MCF 10A (cell line): ENCODE results near the gene F8. TPM values are rescaled to one million over a fixed set of nuclear protein-coding genes. Genes with fewer than 3 reads are reported as not detected.
A peak's percentile ranks its signal among the peaks of the same experiment; 100 is the strongest.

Experiments used
- Bru-seq: library from RNA; stranded (reverse); fragments of 400-500 nt; gene quantifications from one replicate; lab custom pipeline; 2021; lab: Mats Ljungman, UMichigan
- BruChase-seq, 2 experiments: library from RNA; stranded (reverse); fragments of 400-500 nt; gene quantifications; one replicate each; lab custom pipeline; 2021; lab: Mats Ljungman, UMichigan
- BruUV-seq: library from RNA; stranded (reverse); fragments of 400-500 nt; replicated peaks from 2 replicates; lab custom pipeline; 2021; lab: Mats Ljungman, UMichigan
- CTCF ChIA-PET: fragments of 300-600 bp; sonication (Branson Sonifier 250); formaldehyde crosslinking; extraction: SDS; loops from one replicate; lab custom pipeline; 2021; ENCODE audit warnings: antibody characterized with exemption, inconsistent platforms; lab: Yijun Ruan, JAX
- POLR2A ChIA-PET: fragments of 300-600, 350-650 bp; sonication (Branson Sonifier 250); formaldehyde crosslinking; extraction: SDS; loops from one replicate; lab custom pipeline; 2020; ENCODE audit warnings: antibody characterized with exemption, inconsistent platforms; lab: Yijun Ruan, JAX
- DNase-seq: peaks from one replicate; pipeline ENCODE4 v3.0.0-alpha.2; 2018; ENCODE audit not compliant: unreplicated experiment
- H3K27ac Mint-ChIP-seq: one replicate; pipeline ENCODE4 v1.8.0; 2022; ENCODE audit warnings: mild to moderate bottlenecking, low read depth, mixed read lengths; ENCODE audit not compliant: unreplicated experiment
- H3K27me3 Mint-ChIP-seq: one replicate; pipeline ENCODE4 v1.8.0; 2022; ENCODE audit warnings: mixed read lengths; ENCODE audit not compliant: insufficient read depth, unreplicated experiment
- H3K36me3 Mint-ChIP-seq: one replicate; pipeline ENCODE4 v1.8.0; 2022; ENCODE audit warnings: mild to moderate bottlenecking, moderate library complexity, mixed read lengths; ENCODE audit not compliant: insufficient read depth, unreplicated experiment
- H3K4me1 Mint-ChIP-seq: one replicate; pipeline ENCODE4 v1.8.0; 2022; ENCODE audit warnings: mixed read lengths; ENCODE audit not compliant: insufficient read depth, unreplicated experiment
- H3K4me3 Mint-ChIP-seq: one replicate; pipeline ENCODE4 v1.8.0; 2022; ENCODE audit warnings: mild to moderate bottlenecking, moderate library complexity, mixed read lengths; ENCODE audit not compliant: unreplicated experiment
- H3K9me3 Mint-ChIP-seq: one replicate; pipeline ENCODE4 v1.8.0; 2022; ENCODE audit warnings: mixed read lengths; ENCODE audit not compliant: unreplicated experiment
- intact Hi-C: fragments of 100-400 bp; cut with micrococcal nuclease; formaldehyde crosslinking; loops from 2 replicates; pipeline ENCODE4 v1.14.1; 2022
- long read RNA-seq: library from polyadenylated mRNA; stranded (forward); transcript quantifications from one replicate; pipeline ENCODE4 v2.0.0, GENCODE V29; 2022
- total RNA-seq: library from RNA; stranded (reverse); gene quantifications from 2 replicates; pipeline ENCODE4 v1.2.3, GENCODE V29; 2022
- TF ChIP-seq, protein P1 (sequence below): fragments of 200-600 bp; IDR thresholded peaks from one replicate; pipeline ENCODE4 v1.8.0; 2022; ENCODE audit warnings: antibody characterized with exemption, mild to moderate bottlenecking; ENCODE audit not compliant: unreplicated experiment

The F8 gene
- 5.3 and 6.1 TPM in 2 replicates for total RNA-seq
- percentile 31 among the genes with signal in this experiment for Bru-seq, nascent RNA
- percentile 35 among the genes with signal in this experiment for BruChase-seq, experiment 1, labeled RNA remaining after a 6-hour chase
- percentile 32 among the genes with signal in this experiment for BruChase-seq, experiment 2, labeled RNA remaining after a 2-hour chase
- long read RNA-seq, transcript F8-201 (5 exons, 2,620 nt) = major isoform, 13 of 15 reads
- long read RNA-seq, partial matches to known transcripts = 0 of 15 reads
- long read RNA-seq, other reads (novel, unspliced or antisense) = 0 of 15 reads

DNA sequence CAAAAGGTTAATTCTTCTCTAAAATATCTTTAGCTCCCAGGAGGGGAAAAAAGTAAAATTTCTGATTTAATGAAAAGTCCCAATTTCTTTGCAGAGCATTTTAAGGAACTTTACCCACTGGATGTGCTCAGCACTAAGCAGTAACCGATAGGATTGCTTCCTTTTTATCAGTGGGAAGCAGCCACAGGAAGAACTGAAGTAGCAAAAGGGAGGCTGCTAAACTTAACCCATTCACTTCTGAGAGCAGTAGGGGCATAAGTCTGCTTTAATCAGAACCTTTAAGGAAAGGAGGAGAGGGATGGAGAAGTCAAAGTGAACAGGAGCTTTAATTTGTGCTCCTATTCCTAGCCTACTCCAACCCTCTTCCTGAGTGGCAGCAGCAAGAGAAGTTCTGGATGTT lies at the start of gene F8:
F8 (minus strand) TSS at position 139 of the 400 bp plus-strand sequence. CDS start 171 bp downstream, outside the sequence.
- no peaks in the 10 kb centered on the region for H3K9me3 Mint-ChIP-seq
- POLR2A ChIA-PET = no interaction called here
- TF ChIP-seq, protein P1, sequence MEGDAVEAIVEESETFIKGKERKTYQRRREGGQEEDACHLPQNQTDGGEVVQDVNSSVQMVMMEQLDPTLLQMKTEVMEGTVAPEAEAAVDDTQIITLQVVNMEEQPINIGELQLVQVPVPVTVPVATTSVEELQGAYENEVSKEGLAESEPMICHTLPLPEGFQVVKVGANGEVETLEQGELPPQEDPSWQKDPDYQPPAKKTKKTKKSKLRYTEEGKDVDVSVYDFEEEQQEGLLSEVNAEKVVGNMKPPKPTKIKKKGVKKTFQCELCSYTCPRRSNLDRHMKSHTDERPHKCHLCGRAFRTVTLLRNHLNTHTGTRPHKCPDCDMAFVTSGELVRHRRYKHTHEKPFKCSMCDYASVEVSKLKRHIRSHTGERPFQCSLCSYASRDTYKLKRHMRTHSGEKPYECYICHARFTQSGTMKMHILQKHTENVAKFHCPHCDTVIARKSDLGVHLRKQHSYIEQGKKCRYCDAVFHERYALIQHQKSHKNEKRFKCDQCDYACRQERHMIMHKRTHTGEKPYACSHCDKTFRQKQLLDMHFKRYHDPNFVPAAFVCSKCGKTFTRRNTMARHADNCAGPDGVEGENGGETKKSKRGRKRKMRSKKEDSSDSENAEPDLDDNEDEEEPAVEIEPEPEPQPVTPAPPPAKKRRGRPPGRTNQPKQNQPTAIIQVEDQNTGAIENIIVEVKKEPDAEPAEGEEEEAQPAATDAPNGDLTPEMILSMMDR = no peak

GRCh38 chrX:155071694-155072280 lies 49.3 kb upstream of the F8 start:
- peak overlapping the region; percentile 65 for H3K27ac Mint-ChIP-seq
- H3K9me3 Mint-ChIP-seq = no peaks in the 10 kb centered on the region
- H3K27me3 Mint-ChIP-seq = peaks cover 36% of the 10 kb centered on the region
- POLR2A ChIA-PET = interaction anchor here (0.6 to 1.9 kb wide), 5 partner anchors 9 to 172 kb away, joined by 3 to 16 read pairs (median 4); partner anchors contain the start of gene FUNDC2
- peak; percentile 5 for DNase-seq
- H3K36me3 Mint-ChIP-seq = peaks cover 16% of the 10 kb centered on the region
- intact Hi-C loops = loop anchor here (2.0 kb wide), 1 partner anchor 45 kb away; the partner anchor contains the start of gene FUNDC2
- TF ChIP-seq, protein P1 = no peak
- peak overlapping the region; percentile 83 for H3K4me3 Mint-ChIP-seq
- CTCF ChIA-PET = interaction anchor here (0.6 kb wide), 2 partner anchors 29 to 90 kb away, joined by 3 read pairs; no protein-coding TSS in a partner anchor
- BruUV-seq = TSS peak; percentile 45
- peaks cover 30% of the 10 kb centered on the region for H3K4me1 Mint-ChIP-seq

More for the DNA sequence above, at the start of gene F8:
- no peak for DNase-seq
- Mint-ChIP-seq H3K4me1 (peaks cover 7% of the 10 kb centered on the region), H3K27me3 (peaks cover 40% of the 10 kb centered on the region), H3K27ac (no peak within 1 kb of the TSS), H3K36me3 (no peaks in the 10 kb centered on the region), H3K4me3 (no peak within 1 kb of the TSS)
- CTCF ChIA-PET = interaction anchor here (1.4 to 1.6 kb wide), 2 partner anchors 27 to 42 kb away, joined by 4 to 5 read pairs; no protein-coding TSS in a partner anchor
- intact Hi-C loops = no loop called here
- no TSS peak for BruUV-seq

DNA sequence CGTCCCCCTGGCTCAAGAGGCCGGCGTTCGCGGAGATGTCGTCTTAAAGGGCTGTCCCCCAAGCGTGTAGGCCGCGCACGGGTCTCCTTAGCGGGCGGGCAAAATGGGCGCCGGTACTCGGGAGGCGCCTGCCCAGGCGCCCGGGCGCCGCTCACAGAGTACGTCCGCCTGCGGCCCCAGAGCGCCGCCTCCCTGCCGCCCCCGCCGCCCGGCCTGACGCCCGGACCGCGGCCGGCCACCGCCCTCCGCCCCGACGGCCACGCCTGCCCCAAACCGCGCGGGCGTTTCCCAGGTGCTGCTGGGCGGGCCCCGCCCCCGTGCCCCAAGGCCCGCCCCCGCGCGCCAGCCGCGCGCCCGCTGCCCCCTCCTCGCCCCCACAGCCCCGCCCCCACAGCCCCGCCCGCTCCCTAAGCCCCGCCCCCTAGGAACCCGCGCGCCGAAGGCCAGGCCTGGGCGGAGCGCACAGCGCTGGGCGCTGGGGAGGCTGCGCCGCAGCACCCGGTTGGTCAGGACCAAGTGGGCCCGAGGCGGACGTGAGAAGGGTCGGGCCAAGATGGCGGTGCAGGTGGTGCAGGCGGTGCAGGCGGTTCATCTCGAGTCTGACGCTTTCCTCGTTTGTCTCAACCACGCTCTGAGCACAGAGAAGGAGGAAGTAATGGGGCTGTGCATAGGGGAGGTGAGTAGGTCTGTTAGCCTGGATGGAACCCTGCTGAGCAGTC lies 48.6 kb upstream of the F8 start, which contains the start of the genes BRCC3, CMC4 and MTCP1:
BRCC3 (plus strand) TSS at position 534 of the 719 bp plus-strand sequence; CDS start at position 554, 20 bp downstream.
CMC4 (minus strand) TSS at position 162 of the 719 bp plus-strand sequence. CDS start 7,113 bp downstream, outside the sequence.
MTCP1 (minus strand) TSS at position 162 of the 719 bp plus-strand sequence. CDS start 5,126 bp downstream, outside the sequence.
- H3K4me3 Mint-ChIP-seq = peak within 1 kb of the TSS; percentile 83
- peaks cover 30% of the 10 kb centered on the region for H3K4me1 Mint-ChIP-seq
- peak within 1 kb of the TSS; percentile 65 for H3K27ac Mint-ChIP-seq
- CTCF ChIA-PET = interaction anchor here (0.6 to 0.9 kb wide), 3 partner anchors 12 to 89 kb away, joined by 3 to 4 read pairs (median 3); no protein-coding TSS in a partner anchor
- no peaks in the 10 kb centered on the region for H3K9me3 Mint-ChIP-seq
- intact Hi-C loops = loop anchor here (2.0 kb wide), 1 partner anchor 44 kb away; the partner anchor contains the start of gene FUNDC2
- TF ChIP-seq, protein P1 = no peak
- peaks cover 9% of the 10 kb centered on the region for H3K36me3 Mint-ChIP-seq
- no TSS peak for BruUV-seq
- DNase-seq = peak; percentile 75
- POLR2A ChIA-PET = interaction anchor here (0.8 to 1.9 kb wide), 7 partner anchors 8 to 173 kb away, joined by 3 to 16 read pairs (median 4); partner anchors contain the start of gene FUNDC2
- H3K27me3 Mint-ChIP-seq = peaks cover 31% of the 10 kb centered on the region
